A549 (cell line): ENCODE data around the gene SLIT2.

Experiments used
- CBX8 ChIP-seq: fragments of 200-600 bp; sonication (generic); IDR thresholded peaks from 2 replicates; pipeline ENCODE4 v1.6.1; 2016
- CHD4 ChIP-seq: fragments of 200-600 bp; sonication (generic); IDR thresholded peaks from 2 replicates; pipeline ENCODE4 v1.6.1; 2016; ENCODE audit warnings: antibody characterized with exemption, mild to moderate bottlenecking, borderline replicate concordance
- CTCF ChIP-seq: fragments of >200 bp; sonication (Bioruptor Twin); formaldehyde crosslinking; IDR thresholded peaks from 3 replicates; pipeline ENCODE4 v1.5.1; 2016
- FOSL2 ChIP-seq, 2 experiments: fragments of 450-650 bp in 1 of 2; fragments of >200 bp in 1 of 2; sonication (Bioruptor Twin) in 1 of 2; formaldehyde crosslinking; IDR thresholded peaks; 2 replicates each; pipeline versions ENCODE4 v1.5.0 to v1.6.1; 2016 to 2020; ENCODE audit warnings: mild to moderate bottlenecking in 1 of 2, moderate library complexity in 1 of 2
- HDAC2 ChIP-seq: fragments of 200-600 bp; sonication (generic); IDR thresholded peaks from 2 replicates; pipeline ENCODE4 v1.6.1; 2016
- JUNB ChIP-seq: fragments of >200 bp; sonication (Bioruptor Twin); formaldehyde crosslinking; IDR thresholded peaks from 2 replicates; pipeline ENCODE4 v1.6.1; 2016
- NFE2L2 ChIP-seq: fragments of 150-350 bp; conservative IDR thresholded peaks from 2 replicates; pipeline ENCODE4 v1.6.1; 2014; ENCODE audit warnings: low read length
- PBX3 ChIP-seq: IDR thresholded peaks from 2 replicates; pipeline ENCODE4 v1.6.1; 2012
- POLR2A ChIP-seq: IDR thresholded peaks from 2 replicates; pipeline ENCODE4 v1.6.1; 2012; ENCODE audit warnings: mild to moderate bottlenecking, low read length
- RAD21 ChIP-seq, 2 experiments: fragments of >200 bp in 1 of 2; sonication (Bioruptor Twin) in 1 of 2; formaldehyde crosslinking in 1 of 2; IDR thresholded peaks in 1 of 2; conservative IDR thresholded peaks in 1 of 2; 2 replicates in 1 of 2; 3 replicates in 1 of 2; pipeline ENCODE4 v1.6.1; 2012 to 2018; ENCODE audit warnings: inconsistent platforms in 1 of 2

GRCh38 chr4:20269320-20269719, 17.6 kb downstream of the SLIT2 start:
- TF ChIP-seq HDAC2 = no peak
- no peak for TF ChIP-seq PBX3
- TF ChIP-seq CHD4 = no peak
- TF ChIP-seq RAD21 (conservative IDR thresholded peaks at IDR 0.05 in 1 of 2, IDR thresholded peaks at IDR 0.05 in 1 of 2) = no peak
- TF ChIP-seq CTCF = no peak
- TF ChIP-seq POLR2A = no peak
- TF ChIP-seq JUNB = no peak
- TF ChIP-seq CBX8 = no peak
- no peak for TF ChIP-seq NFE2L2
- no peak for TF ChIP-seq FOSL2 (IDR thresholded peaks at IDR 0.05)
- no peak for TF ChIP-seq FOSL2 (CRISPR knock-in tag; IDR thresholded peaks at IDR 0.05)
